H1 (cell line): ENCODE measurements around the gene FANCI. TPM values are rescaled to one million over a fixed set of nuclear protein-coding genes. Genes with fewer than 3 reads are reported as not detected.

ENCODE experiments used
- CTCF ChIA-PET: fragments of 300-600 bp; sonication (Branson Sonifier 250); formaldehyde crosslinking; loops from one replicate; lab custom pipeline; 2021; ENCODE audit not compliant: partially characterized antibody; lab: Charles Lee
- POLR2A ChIA-PET: fragments of 300-600 bp; sonication (Branson Sonifier 250); formaldehyde crosslinking; loops from one replicate; lab custom pipeline; 2021; ENCODE audit warnings: inconsistent platforms; ENCODE audit not compliant: partially characterized antibody; lab: Charles Lee
- DNase-seq, 2 experiments: peaks; one replicate each; pipeline versions ENCODE4 v3.0.0 to v3.0.0-alpha.2; 2010 to 2022; ENCODE audit warnings: low spot score in 2 of 2, low read depth in 1 of 2, mixed read lengths in 1 of 2
- FAIRE-seq: peaks from 2 replicates; lab custom pipeline; 2011; peaks lifted over from hg19 to GRCh38; lab: Jason Lieb, UNC
- H2AFZ ChIP-seq: 2 replicates; pipeline ENCODE4 v1.8.1; 2012; ENCODE audit warnings: low read length, inconsistent platforms
- H2AK5ac ChIP-seq: 2 replicates; pipeline ENCODE4 v1.6.1; 2013; ENCODE audit warnings: low read depth, low read length
- H2BK120ac ChIP-seq: replicated peaks from 2 replicates; pipeline ENCODE3; 2013; ENCODE audit warnings: low read depth, low read length, inconsistent platforms
- H2BK12ac ChIP-seq: 2 replicates; pipeline ENCODE4 v1.6.1; 2013; ENCODE audit warnings: low read depth, low read length
- H2BK15ac ChIP-seq: 2 replicates; pipeline ENCODE4 v1.6.1; 2013; ENCODE audit warnings: low read length
- H2BK20ac ChIP-seq: 2 replicates; pipeline ENCODE4 v1.6.1; 2013; ENCODE audit warnings: low read length
- H2BK5ac ChIP-seq: 2 replicates; pipeline ENCODE4 v1.6.1; 2013; ENCODE audit warnings: low read depth, low read length
- H3K14ac ChIP-seq: 2 replicates; pipeline ENCODE4 v1.6.1; 2013; ENCODE audit warnings: inconsistent platforms; ENCODE audit not compliant: insufficient read length
- H3K18ac ChIP-seq: 2 replicates; pipeline ENCODE4 v1.6.1; 2013; ENCODE audit warnings: low read length; ENCODE audit errors: extremely low read depth
- H3K23ac ChIP-seq: 2 replicates; pipeline ENCODE4 v1.6.1; 2013; ENCODE audit warnings: inconsistent platforms; ENCODE audit not compliant: insufficient read length
- H3K23me2 ChIP-seq: 2 replicates; pipeline ENCODE4 v1.6.1; 2013; ENCODE audit warnings: low read depth, low read length
- H3K27ac ChIP-seq: 2 replicates; pipeline ENCODE4 v1.6.1; 2011; ENCODE audit warnings: low read depth, low read length, inconsistent platforms
- H3K27me3 ChIP-seq, 4 experiments: replicated peaks in 1 of 4; 1 replicate in 1 of 4; 2 replicates in 3 of 4; pipeline versions ENCODE4 v1.6.1 to v1.8.1; 2011 to 2013; ENCODE audit warnings: low read length in 3 of 4, mild to moderate bottlenecking in 3 of 4, inconsistent platforms in 2 of 4, mixed read lengths in 2 of 4, moderate library complexity in 1 of 4; ENCODE audit not compliant: control insufficient read depth in 3 of 4, insufficient read depth in 3 of 4; ENCODE audit errors: extremely low read depth in 1 of 4
- H3K36me3 ChIP-seq, 4 experiments: 2 replicates each; pipeline versions ENCODE4 v1.6.1 to v1.8.1; 2011 to 2013; ENCODE audit warnings: mild to moderate bottlenecking in 4 of 4, low read length in 3 of 4, moderate library complexity in 2 of 4, control low read depth in 1 of 4, inconsistent platforms in 1 of 4; ENCODE audit not compliant: insufficient read depth in 4 of 4, control insufficient read depth in 2 of 4
- H3K4ac ChIP-seq: replicated peaks from 2 replicates; pipeline ENCODE3; 2013; ENCODE audit warnings: low read length, low read depth, mixed read lengths, inconsistent platforms; ENCODE audit not compliant: insufficient read length
- H3K4me1 ChIP-seq, 4 experiments: replicated peaks in 1 of 4; 1 replicate in 1 of 4; 2 replicates in 3 of 4; pipeline versions ENCODE4 v1.6.1 to v1.8.1; 2011 to 2013; ENCODE audit warnings: low read length in 3 of 4, inconsistent platforms in 2 of 4, mixed read lengths in 1 of 4; ENCODE audit not compliant: insufficient read depth in 4 of 4, control insufficient read depth in 3 of 4
- H3K4me2 ChIP-seq, 2 experiments: 2 replicates each; pipeline versions ENCODE4 v1.6.1 to v1.8.1; 2011 to 2013; ENCODE audit warnings: low read depth in 2 of 2, low read length in 2 of 2, control low read depth in 1 of 2, inconsistent platforms in 1 of 2, mild to moderate bottlenecking in 1 of 2; ENCODE audit not compliant: insufficient read depth in 1 of 2
- H3K4me3 ChIP-seq, 4 experiments: fragments of 200-600, 300-600 bp in 1 of 4; sonication (generic), shearing (Covaris generic), sonication (Bioruptor Twin) in 1 of 4; 2 replicates each; pipeline versions ENCODE4 v1.5.1 to v1.8.1; 2011 to 2016; ENCODE audit warnings: low read length in 4 of 4, low read depth in 3 of 4, control low read depth in 2 of 4, inconsistent platforms in 2 of 4, mild to moderate bottlenecking in 2 of 4, mixed read lengths in 1 of 4, moderate library complexity in 1 of 4; ENCODE audit not compliant: insufficient read depth in 2 of 4; ENCODE audit errors: extremely low read depth in 1 of 4
- H3K56ac ChIP-seq: replicated peaks from 2 replicates; pipeline ENCODE3; 2013; ENCODE audit warnings: low read depth, mild to moderate bottlenecking, mixed read lengths, low read length, inconsistent platforms; ENCODE audit not compliant: insufficient read length
- H3K79me1 ChIP-seq: 2 replicates; pipeline ENCODE4 v1.6.1; 2013; ENCODE audit warnings: low read depth, low read length, control low read depth
- H3K79me2 ChIP-seq, 2 experiments: 2 replicates each; pipeline versions ENCODE4 v1.6.1 to v1.8.1; 2012 to 2013; ENCODE audit warnings: low read length in 2 of 2, mild to moderate bottlenecking in 2 of 2, inconsistent platforms in 1 of 2; ENCODE audit not compliant: insufficient read depth in 2 of 2, control insufficient read depth in 1 of 2
- H3K9ac ChIP-seq, 4 experiments: replicated peaks in 1 of 4; 1 replicate in 1 of 4; 2 replicates in 3 of 4; pipeline versions ENCODE4 v1.6.1 to v1.8.1; 2011 to 2013; ENCODE audit warnings: low read depth in 3 of 4, low read length in 3 of 4, control low read depth in 2 of 4, mild to moderate bottlenecking in 2 of 4, moderate library complexity in 2 of 4, inconsistent platforms in 1 of 4; ENCODE audit errors: extremely low read depth in 1 of 4
- H3K9me3 ChIP-seq, 2 experiments: 2 replicates each; pipeline versions ENCODE4 v1.6.1 to v1.8.1; 2012 to 2013; ENCODE audit warnings: mild to moderate bottlenecking in 2 of 2, moderate library complexity in 2 of 2, control low read depth in 1 of 2, inconsistent platforms in 1 of 2, low read depth in 1 of 2, low read length in 1 of 2, mixed read lengths in 1 of 2; ENCODE audit not compliant: insufficient read depth in 2 of 2
- H4K20me1 ChIP-seq, 2 experiments: replicated peaks in 1 of 2; 2 replicates each; pipeline versions ENCODE3 to v1.8.1; 2011 to 2013; ENCODE audit warnings: inconsistent platforms in 2 of 2, low read length in 2 of 2, mild to moderate bottlenecking in 1 of 2; ENCODE audit not compliant: insufficient read depth in 2 of 2, control insufficient read depth in 1 of 2
- H4K5ac ChIP-seq: 2 replicates; pipeline ENCODE4 v1.6.1; 2013; ENCODE audit warnings: low read length, low read depth, mixed read lengths, inconsistent platforms; ENCODE audit not compliant: insufficient read length
- H4K8ac ChIP-seq: 2 replicates; pipeline ENCODE4 v1.8.0; 2013; ENCODE audit warnings: mild to moderate bottlenecking, moderate library complexity, low read length, inconsistent platforms; ENCODE audit not compliant: insufficient read depth; ENCODE audit errors: extremely low read depth
- H4K91ac ChIP-seq: replicated peaks from 2 replicates; pipeline ENCODE3; 2013; ENCODE audit warnings: low read length, mixed read lengths, inconsistent platforms; ENCODE audit not compliant: insufficient read length
- ASH2L ChIP-seq: fragments of 200-600, 300-600 bp; sonication (generic); IDR thresholded peaks from one replicate; pipeline ENCODE4 v1.7.1; 2017; ENCODE audit warnings: low read length
- ATF3 ChIP-seq: IDR thresholded peaks from 2 replicates; pipeline ENCODE4 v1.6.1; 2011; ENCODE audit warnings: low read depth, mild to moderate bottlenecking, low read length; ENCODE audit not compliant: insufficient read depth
- EP300 ChIP-seq, 2 experiments: IDR thresholded peaks; 1 replicate in 1 of 2; 2 replicates in 1 of 2; pipeline ENCODE4 v1.6.1; 2011 to 2012; ENCODE audit warnings: low read depth in 2 of 2, low read length in 2 of 2, mild to moderate bottlenecking in 2 of 2, borderline replicate concordance in 1 of 2, inconsistent platforms in 1 of 2, moderate library complexity in 1 of 2
- GTF2F1 ChIP-seq: IDR thresholded peaks from 2 replicates; pipeline ENCODE4 v1.6.1; 2012; ENCODE audit warnings: low read depth, low read length, improper control_type of control experiment, borderline replicate concordance
- RAD21 ChIP-seq, 2 experiments: IDR thresholded peaks in 1 of 2; conservative IDR thresholded peaks in 1 of 2; 2 replicates each; pipeline ENCODE4 v1.6.1; 2011; ENCODE audit warnings: low read depth in 2 of 2, low read length in 2 of 2, improper control_type of control experiment in 1 of 2, inconsistent platforms in 1 of 2, mild to moderate bottlenecking in 1 of 2, moderate library complexity in 1 of 2
- RNF2 ChIP-seq: fragments of 200-900, 300-1000 bp; sonication (generic); IDR thresholded peaks from 2 replicates; pipeline ENCODE4 v1.7.1; 2016; ENCODE audit warnings: borderline replicate concordance, low read depth, mild to moderate bottlenecking, antibody characterized with exemption, low read length; ENCODE audit not compliant: poor library complexity, severe bottlenecking; ENCODE audit errors: missing control alignments
- SIRT6 ChIP-seq: IDR thresholded peaks from one replicate; pipeline ENCODE4 v1.7.1; 2012; ENCODE audit warnings: low read length, inconsistent platforms
- SP2 ChIP-seq: IDR thresholded peaks from 2 replicates; pipeline ENCODE4 v1.6.1; 2012; ENCODE audit warnings: mild to moderate bottlenecking, low read length, inconsistent platforms
- SUZ12 ChIP-seq: fragments of 200-600 bp; sonication (generic); IDR thresholded peaks from 2 replicates; pipeline ENCODE4 v1.6.1; 2012; ENCODE audit warnings: mild to moderate bottlenecking, inconsistent platforms, low read length, moderate library complexity, mixed read lengths
- YY1 ChIP-seq: IDR thresholded peaks from 2 replicates; pipeline ENCODE4 v1.6.1; 2011; ENCODE audit warnings: low read depth, mild to moderate bottlenecking, low read length
- WGBS, 2 experiments: shearing (Covaris generic) in 1 of 2; methylation state at CpG; one replicate each; pipeline versions ENCODE4 v1.1.6 to v1.1.7; 2013 to 2015; ENCODE audit warnings: low lambda C conversion rate in 2 of 2, mixed read lengths in 2 of 2, inconsistent platforms in 1 of 2, low coverage in 1 of 2, missing lambda C conversion rate in 1 of 2; ENCODE audit not compliant: insufficient replicate concordance in 2 of 2, insufficient coverage in 1 of 2, insufficient read length in 1 of 2; ENCODE audit errors: extremely low coverage in 1 of 2, missing lambda C conversion rate in 1 of 2; 5-methylcytosine and 5-hydroxymethylcytosine counted together
- polyA plus RNA-seq, 7 experiments: library from polyadenylated mRNA; depleted of rRNA in 3 of 7; stranded (reverse) in 5 of 7; unstranded in 2 of 7; fragments of >200 nt in 5 of 7; fragments of 200-250 nt in 2 of 7; gene quantifications; 1 replicate in 5 of 7; 2 replicates in 1 of 7; 4 replicates in 1 of 7; pipeline versions ENCODE4 v1.2.1 to v1.2.3, GENCODE V29; 2011 to 2013; ENCODE audit warnings: missing spikeins in 2 of 7, mixed read lengths in 2 of 7
- total RNA-seq: library from RNA; stranded (reverse); fragmentation: NEBNext Ultra II Directional; extraction: Animal tissue kit (Norgen Biotek cat#: 25700); gene quantifications from 2 replicates; pipeline ENCODE4 v1.2.1, GENCODE V29; 2021

Gene FANCI
- total and polyA plus RNA-seq, 2 of the 8 experiments (the other 6 are each of a cell fraction or from before 2014, with no cell fraction given), result 37.8 to 115 TPM

DNA sequence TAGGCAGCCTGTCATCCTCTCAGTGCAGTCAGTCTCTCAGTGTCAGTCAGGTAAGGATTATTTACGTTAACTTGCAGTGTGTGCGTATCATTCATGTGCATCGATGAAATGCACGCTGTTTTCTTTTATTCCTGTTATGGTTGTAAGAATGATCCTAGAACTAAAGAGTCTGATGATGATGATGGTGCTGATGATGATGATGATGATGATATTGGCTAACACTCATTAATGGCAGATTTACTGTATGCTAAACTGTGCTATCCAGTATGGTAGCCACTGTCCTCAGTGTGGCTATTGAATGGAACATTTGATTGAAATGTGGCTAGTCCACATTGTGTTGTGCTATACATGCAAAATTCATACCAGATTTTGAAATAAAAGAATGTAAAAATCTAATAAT, 39.4 kb downstream of the FANCI start:
- no peak overlapping the region for H3K4ac ChIP-seq
- no peak overlapping the region for H3K4me2 ChIP-seq
- H3K14ac ChIP-seq, result no peak overlapping the region
- no peak overlapping the region for H2BK20ac ChIP-seq
- H3K4me3 ChIP-seq, result no peak overlapping the region
- no peak for DNase-seq
- no peaks in the 10 kb centered on the region for H3K4me1 ChIP-seq
- no peak overlapping the region for H2AK5ac ChIP-seq
- H4K5ac ChIP-seq, result no peak overlapping the region
- H2AFZ ChIP-seq, result no peak overlapping the region
- no peak overlapping the region for H2BK15ac ChIP-seq
- H3K56ac ChIP-seq, result no peak overlapping the region
- no peak overlapping the region for H3K27ac ChIP-seq
- H2BK5ac ChIP-seq, result no peak overlapping the region
- no peak overlapping the region for H4K91ac ChIP-seq
- CTCF ChIA-PET, result no interaction called here
- H3K23me2 ChIP-seq, result no peaks in the 10 kb centered on the region
- no peak overlapping the region for H2BK120ac ChIP-seq
- H4K8ac ChIP-seq, result no peak overlapping the region
- FAIRE-seq, result no peak
- no peaks in the 10 kb centered on the region; the same call in 1 of the 2 replicates for H3K79me1 ChIP-seq
- TF ChIP-seq EP300 (IDR thresholded peaks at IDR 0.05; ENCODE audit: borderline replicate concordance in 1 of 2, low read depth in 2 of 2, low read length in 2 of 2) (no peak), RAD21 (IDR thresholded peaks at IDR 0.05 in 1 of 2, conservative IDR thresholded peaks at IDR 0.05 in 1 of 2; ENCODE audit: low read depth in 2 of 2, low read length in 2 of 2) (no peak), SP2 (no peak), SIRT6 (no peak), ASH2L (no peak), RNF2 (no peak), SUZ12 (no peak), YY1 (no peak), ATF3 (no peak), GTF2F1 (no peak)
- TF ChIP-seq, all 59 proteins: peak for 0
- no peaks in the 10 kb centered on the region for H3K27me3 ChIP-seq
- no peak overlapping the region for H2BK12ac ChIP-seq
- H3K36me3 ChIP-seq, result peaks cover 6 to 76% (median 50%) of the 10 kb centered on the region in 4 experiments; a peak in 7 of 8 replicates
- no peak overlapping the region for H3K18ac ChIP-seq
- 84% methylated on average over 4 of the region's 4 CpGs; no CpG with 5 or more reads in 1 of the 2 experiments for WGBS, 2 experiments
- H4K20me1 ChIP-seq, result no peaks in the 10 kb centered on the region
- no peaks in the 10 kb centered on the region for H3K9me3 ChIP-seq
- H3K9ac ChIP-seq, result no peak overlapping the region
- H3K79me2 ChIP-seq, result no peaks in the 10 kb centered on the region
- POLR2A ChIA-PET, result interaction anchor here (1.3 kb wide), 1 partner anchor 10 kb away, joined by 3 read pairs; no protein-coding TSS in a partner anchor
- no peak overlapping the region for H3K23ac ChIP-seq
